Tibial nerve (tissue), 4 donors: Measurements from ENCODE around the gene ANKRD44. TPM values are rescaled to one million over a fixed set of nuclear protein-coding genes. Genes with fewer than 3 reads are reported as not detected.

Experiments
- DNase-seq, 2 donors: peaks; one replicate each; pipeline ENCODE4 v3.0.0-alpha.2; 2019; ENCODE audit warnings: low spot score in 2 of 2
- H3K27ac ChIP-seq, 4 donors: fragments of 200-600 bp; sonication (generic) in 3 of 4; one replicate each; pipeline ENCODE4 v1.5.1; 2017 to 2019; ENCODE audit warnings: mild to moderate bottlenecking in 1 of 4
- H3K27me3 ChIP-seq, 2 donors: fragments of 200-600 bp; sonication (generic) in 1 of 2; one replicate each; pipeline versions ENCODE4 v1.5.1 to v1.6.0; 2017 to 2019
- H3K36me3 ChIP-seq, 3 donors: fragments of 200-600 bp; sonication (generic); one replicate each; pipeline ENCODE4 v1.5.1; 2018 to 2019
- H3K4me1 ChIP-seq, 4 donors: fragments of 200-600 bp; sonication (generic) in 3 of 4; one replicate each; pipeline ENCODE4 v1.5.1; 2017 to 2019
- H3K4me3 ChIP-seq, 4 donors: fragments of 200-600 bp; sonication (generic) in 3 of 4; one replicate each; pipeline ENCODE4 v1.5.1; 2017 to 2019; ENCODE audit warnings: mild to moderate bottlenecking in 1 of 4, moderate library complexity in 1 of 4
- H3K9me3 ChIP-seq, 4 donors: fragments of 200-600 bp; sonication (generic) in 3 of 4; one replicate each; pipeline ENCODE4 v1.5.1; 2017 to 2019
- CTCF ChIP-seq, 5 experiments: fragments of 200-600 bp in 3 of 5; fragments of 450-650 bp in 2 of 5; sonication (generic) in 3 of 5; IDR thresholded peaks; one replicate each; pipeline ENCODE4 v1.5.1; 2016 to 2019; ENCODE audit warnings: antibody characterized with exemption in 5 of 5, mild to moderate bottlenecking in 3 of 5, moderate library complexity in 2 of 5
- EP300 ChIP-seq, 2 donors: sonication (generic); formaldehyde crosslinking; IDR thresholded peaks; one replicate each; pipeline ENCODE4 v1.6.1; 2017; ENCODE audit warnings: antibody characterized with exemption in 2 of 2, mild to moderate bottlenecking in 1 of 2
- POLR2A ChIP-seq, 2 donors: fragments of 450-650 bp; IDR thresholded peaks; one replicate each; pipeline ENCODE4 v1.6.1; 2017; ENCODE audit warnings: antibody characterized with exemption in 2 of 2, mild to moderate bottlenecking in 2 of 2, moderate library complexity in 2 of 2
- WGBS, 2 donors: methylation state at CpG; one replicate each; pipeline ENCODE4 v1.1.5; 2018; 5-methylcytosine and 5-hydroxymethylcytosine counted together
- total RNA-seq, 4 donors: library from RNA; depleted of rRNA; stranded (reverse); fragments of >200 nt; gene quantifications; one replicate each; pipeline ENCODE4 v1.1.0, GENCODE V29; 2016

Gene ANKRD44
- total RNA-seq, 4 donors from 2014 or later, result 28.5 to 48.9 (median 41.5) TPM

- 83 to 90% methylated on average over 3 of the region's 3 CpGs for WGBS, 2 donors
- H3K36me3 ChIP-seq, result peaks cover 0 to 8% (median 0%) of the 10 kb centered on the region in 3 donors
- TF ChIP-seq POLR2A (IDR thresholded peaks at IDR 0.05) (no peak), CTCF (IDR thresholded peaks at IDR 0.05) (no peak), EP300 (IDR thresholded peaks at IDR 0.05) (no peak)
- DNase-seq, result no peak
- H3K27ac ChIP-seq, result no peak overlapping the region
- peaks cover 0 to 22% (median 7%) of the 10 kb centered on the region in 4 donors for H3K4me1 ChIP-seq
- no peak overlapping the region for H3K4me3 ChIP-seq
- H3K9me3 ChIP-seq, result no peaks in the 10 kb centered on the region
- H3K27me3 ChIP-seq, result no peaks in the 10 kb centered on the region
These were observed 172.1 kb downstream of the ANKRD44 start for GRCh38 chr2:197138506-197138905.

- WGBS, 2 donors, result 82 to 83% methylated on average over 3 of the region's 3 CpGs
- DNase-seq, result no peak
- TF ChIP-seq CTCF (IDR thresholded peaks at IDR 0.05) (no peak), POLR2A (IDR thresholded peaks at IDR 0.05) (no peak), EP300 (IDR thresholded peaks at IDR 0.05) (no peak)
- Histone ChIP-seq H3K36me3 (peaks cover 0 to 8% (median 0%) of the 10 kb centered on the region in 3 donors), H3K27ac (no peak overlapping the region), H3K27me3 (no peaks in the 10 kb centered on the region), H3K4me3 (no peak overlapping the region), H3K4me1 (peaks cover 0 to 22% (median 7%) of the 10 kb centered on the region in 4 donors), H3K9me3 (no peaks in the 10 kb centered on the region)
These were observed 172.6 kb downstream of the ANKRD44 start for GRCh38 chr2:197137826-197138477.

GRCh38 chr2:197137231-197137630, 173.3 kb downstream of the ANKRD44 start:
- no peak overlapping the region for H3K27ac ChIP-seq
- 75 to 78% methylated on average over 4 of the region's 4 CpGs for whole genome bisulfite sequencing, 2 donors
- no peak overlapping the region for H3K4me3 ChIP-seq
- TF ChIP-seq CTCF (IDR thresholded peaks at IDR 0.05) (no peak), EP300 (IDR thresholded peaks at IDR 0.05) (no peak), POLR2A (IDR thresholded peaks at IDR 0.05) (no peak)
- no peaks in the 10 kb centered on the region for H3K9me3 ChIP-seq
- peaks cover 0 to 27% (median 7%) of the 10 kb centered on the region in 4 donors for H3K4me1 ChIP-seq
- no peak for DNase-seq
- peaks cover 0 to 8% (median 0%) of the 10 kb centered on the region in 3 donors for H3K36me3 ChIP-seq
- H3K27me3 ChIP-seq, result no peaks in the 10 kb centered on the region

GRCh38 chr2:197136452-197136851, 174.1 kb downstream of the ANKRD44 start:
- Histone ChIP-seq H3K9me3 (no peaks in the 10 kb centered on the region), H3K36me3 (peaks cover 0 to 8% (median 0%) of the 10 kb centered on the region in 3 donors), H3K27me3 (no peaks in the 10 kb centered on the region), H3K4me1 (peaks cover 0 to 27% (median 7%) of the 10 kb centered on the region in 4 donors), H3K27ac (no peak overlapping the region), H3K4me3 (no peak overlapping the region)
- 50 to 58% methylated on average over 5 of the region's 5 CpGs for WGBS, 2 donors
- TF ChIP-seq EP300 (IDR thresholded peaks at IDR 0.05) (no peak), CTCF (IDR thresholded peaks at IDR 0.05) (no peak), POLR2A (IDR thresholded peaks at IDR 0.05) (no peak)
- DNase-seq, result no peak

GRCh38 chr2:197135806-197136205, 174.8 kb downstream of the ANKRD44 start:
- peaks cover 0 to 27% (median 7%) of the 10 kb centered on the region in 4 donors for H3K4me1 ChIP-seq
- H3K27me3 ChIP-seq, result no peaks in the 10 kb centered on the region
- H3K4me3 ChIP-seq, result no peak overlapping the region
- DNase-seq, result no peak
- peaks cover 0 to 8% (median 0%) of the 10 kb centered on the region in 3 donors for H3K36me3 ChIP-seq
- no peak overlapping the region for H3K27ac ChIP-seq
- TF ChIP-seq CTCF (IDR thresholded peaks at IDR 0.05) (no peak), POLR2A (IDR thresholded peaks at IDR 0.05) (no peak), EP300 (IDR thresholded peaks at IDR 0.05) (no peak)
- no peaks in the 10 kb centered on the region for H3K9me3 ChIP-seq
- 97 to 100% methylated on average over 1 of the region's 1 CpG for WGBS, 2 donors
